ENCODE data around the gene GLRX2.

GLRX2 gene

GRCh38 chr1:193104907-193105820, at the start of gene GLRX2:
GLRX2 (minus strand) TSS chr1:193105414; CDS start chr1:193105382, 32 bp downstream.
- peak within 1 kb of the TSS; percentile 88 for H3K27ac Mint-ChIP-seq
- H3K36me3 Mint-ChIP-seq (ENCODE audit: low read depth), result peaks cover 22% of the 10 kb centered on the region
- DNase-seq, result peak; percentile 75
- no peaks in the 10 kb centered on the region for H3K27me3 Mint-ChIP-seq
- peaks cover 26% of the 10 kb centered on the region for H3K4me1 Mint-ChIP-seq (ENCODE audit: low read depth)
- peak within 1 kb of the TSS; percentile 92 for H3K4me3 Mint-ChIP-seq
- H3K9me3 Mint-ChIP-seq, result no peaks in the 10 kb centered on the region

GRCh38 chr1:193144999-193145398, 39.8 kb upstream of the GLRX2 start:
- Mint-ChIP-seq H3K27ac (no peak overlapping the region), H3K4me1 (ENCODE audit: low read depth) (peaks cover 24% of the 10 kb centered on the region), H3K9me3 (no peaks in the 10 kb centered on the region), H3K4me3 (no peak overlapping the region), H3K36me3 (ENCODE audit: low read depth) (peaks cover 78% of the 10 kb centered on the region), H3K27me3 (no peaks in the 10 kb centered on the region)
- no peak for DNase-seq

GRCh38 chr1:193144361-193144938, 39.2 kb upstream of the GLRX2 start:
- Mint-ChIP-seq H3K4me1 (ENCODE audit: low read depth) (peaks cover 27% of the 10 kb centered on the region), H3K36me3 (ENCODE audit: low read depth) (peaks cover 80% of the 10 kb centered on the region), H3K9me3 (no peaks in the 10 kb centered on the region), H3K27ac (no peak overlapping the region), H3K27me3 (no peaks in the 10 kb centered on the region), H3K4me3 (no peak overlapping the region)
- DNase-seq, result no peak

GRCh38 chr1:193143285-193143684, 38.1 kb upstream of the GLRX2 start:
- H3K27me3 Mint-ChIP-seq, result no peaks in the 10 kb centered on the region
- H3K4me3 Mint-ChIP-seq, result no peak overlapping the region
- no peak for DNase-seq
- no peak overlapping the region for H3K27ac Mint-ChIP-seq
- H3K4me1 Mint-ChIP-seq (ENCODE audit: low read depth), result peaks cover 29% of the 10 kb centered on the region
- H3K9me3 Mint-ChIP-seq, result no peaks in the 10 kb centered on the region
- H3K36me3 Mint-ChIP-seq (ENCODE audit: low read depth), result peaks cover 83% of the 10 kb centered on the region

GRCh38 chr1:193142409-193142808, 37.2 kb upstream of the GLRX2 start:
- H3K27ac Mint-ChIP-seq, result no peak overlapping the region
- no peaks in the 10 kb centered on the region for H3K27me3 Mint-ChIP-seq
- H3K4me1 Mint-ChIP-seq (ENCODE audit: low read depth), result peaks cover 32% of the 10 kb centered on the region
- peaks cover 83% of the 10 kb centered on the region for H3K36me3 Mint-ChIP-seq (ENCODE audit: low read depth)
- no peak for DNase-seq
- H3K4me3 Mint-ChIP-seq, result no peak overlapping the region
- H3K9me3 Mint-ChIP-seq, result no peaks in the 10 kb centered on the region

GRCh38 chr1:193141804-193142203, 36.6 kb upstream of the GLRX2 start:
- Mint-ChIP-seq H3K36me3 (ENCODE audit: low read depth) (peaks cover 83% of the 10 kb centered on the region), H3K9me3 (no peaks in the 10 kb centered on the region), H3K27ac (peak overlapping the region; percentile 16), H3K27me3 (no peaks in the 10 kb centered on the region), H3K4me3 (no peak overlapping the region), H3K4me1 (ENCODE audit: low read depth) (peaks cover 35% of the 10 kb centered on the region)
- no peak for DNase-seq

GRCh38 chr1:193140254-193140653, 35.0 kb upstream of the GLRX2 start:
- H3K36me3 Mint-ChIP-seq (ENCODE audit: low read depth), result peaks cover 86% of the 10 kb centered on the region
- no peaks in the 10 kb centered on the region for H3K27me3 Mint-ChIP-seq
- no peaks in the 10 kb centered on the region for H3K9me3 Mint-ChIP-seq
- no peak overlapping the region for H3K4me3 Mint-ChIP-seq
- peaks cover 38% of the 10 kb centered on the region for H3K4me1 Mint-ChIP-seq (ENCODE audit: low read depth)
- DNase-seq, result no peak
- H3K27ac Mint-ChIP-seq, result peak overlapping the region; percentile 2

GRCh38 chr1:193131266-193131860, 26.1 kb upstream of the GLRX2 start:
- peaks cover 82% of the 10 kb centered on the region for H3K36me3 Mint-ChIP-seq (ENCODE audit: low read depth)
- peaks cover 43% of the 10 kb centered on the region for H3K4me1 Mint-ChIP-seq (ENCODE audit: low read depth)
- H3K9me3 Mint-ChIP-seq, result no peaks in the 10 kb centered on the region
- no peaks in the 10 kb centered on the region for H3K27me3 Mint-ChIP-seq
- H3K4me3 Mint-ChIP-seq, result no peak overlapping the region
- peak overlapping the region; percentile 30 for H3K27ac Mint-ChIP-seq
- no peak for DNase-seq

- Mint-ChIP-seq H3K27ac (peak overlapping the region; percentile 38), H3K36me3 (ENCODE audit: low read depth) (peaks cover 65% of the 10 kb centered on the region), H3K4me3 (no peak overlapping the region), H3K9me3 (no peaks in the 10 kb centered on the region), H3K4me1 (ENCODE audit: low read depth) (peaks cover 51% of the 10 kb centered on the region), H3K27me3 (no peaks in the 10 kb centered on the region)
- no peak for DNase-seq
These were observed 20.2 kb upstream of the GLRX2 start for GRCh38 chr1:193125369-193125768.

- Mint-ChIP-seq H3K4me3 (peak overlapping the region; percentile 91), H3K27me3 (no peaks in the 10 kb centered on the region), H3K27ac (peak overlapping the region; percentile 95), H3K9me3 (no peaks in the 10 kb centered on the region), H3K36me3 (ENCODE audit: low read depth) (peaks cover 55% of the 10 kb centered on the region), H3K4me1 (ENCODE audit: low read depth) (peaks cover 50% of the 10 kb centered on the region)
- no peak for DNase-seq
These were observed 18.5 kb upstream of the GLRX2 start for GRCh38 chr1:193123751-193124150.

GRCh38 chr1:193121616-193122593, 16.7 kb upstream of the GLRX2 start, which contains the start of gene CDC73:
CDC73 (plus strand) TSS chr1:193122031; CDS start chr1:193122201, 170 bp downstream.
- Mint-ChIP-seq H3K4me3 (peak within 1 kb of the TSS; percentile 91), H3K9me3 (no peaks in the 10 kb centered on the region), H3K4me1 (ENCODE audit: low read depth) (peaks cover 44% of the 10 kb centered on the region), H3K27ac (peak within 1 kb of the TSS; percentile 95), H3K27me3 (no peaks in the 10 kb centered on the region), H3K36me3 (ENCODE audit: low read depth) (peaks cover 40% of the 10 kb centered on the region)
- peak; percentile 100 for DNase-seq

- H3K27me3 Mint-ChIP-seq, result no peaks in the 10 kb centered on the region
- no peaks in the 10 kb centered on the region for H3K9me3 Mint-ChIP-seq
- no peak for DNase-seq
- peaks cover 30% of the 10 kb centered on the region for H3K36me3 Mint-ChIP-seq (ENCODE audit: low read depth)
- peaks cover 36% of the 10 kb centered on the region for H3K4me1 Mint-ChIP-seq (ENCODE audit: low read depth)
- H3K27ac Mint-ChIP-seq, result peak overlapping the region; percentile 95
- H3K4me3 Mint-ChIP-seq, result peak overlapping the region; percentile 91
These were observed 15.5 kb upstream of the GLRX2 start for GRCh38 chr1:193120604-193121166.

GRCh38 chr1:193118803-193119730, 13.9 kb upstream of the GLRX2 start:
- H3K36me3 Mint-ChIP-seq (ENCODE audit: low read depth), result peaks cover 20% of the 10 kb centered on the region
- peaks cover 25% of the 10 kb centered on the region for H3K4me1 Mint-ChIP-seq (ENCODE audit: low read depth)
- no peaks in the 10 kb centered on the region for H3K9me3 Mint-ChIP-seq
- H3K27ac Mint-ChIP-seq, result no peak overlapping the region
- no peaks in the 10 kb centered on the region for H3K27me3 Mint-ChIP-seq
- no peak for DNase-seq
- H3K4me3 Mint-ChIP-seq, result no peak overlapping the region
